Islet of Langerhans (tissue), 1 donor: Measurements from ENCODE around the gene WDR64.
"Not testable (repeated sequence)": the region's sequence is repeated elsewhere in the genome, so short reads cannot be mapped to it uniquely, and the experiment has no call there.

Experiments
- FAIRE-seq: peaks from one replicate; lab custom pipeline; 2011; peaks lifted over from hg19 to GRCh38; lab: Jason Lieb, UNC

The WDR64 gene

GRCh38 chr1:241701483-241702295 is 49.6 kb downstream of the WDR64 start:
- no peak for FAIRE-seq

- no peak for FAIRE-seq
These were observed 50.6 kb downstream of the WDR64 start for GRCh38 chr1:241702442-241703373.

- FAIRE-seq: not testable (repeated sequence)
These were observed 51.7 kb downstream of the WDR64 start for GRCh38 chr1:241703739-241704138.

- FAIRE-seq: no peak
These were observed 54.2 kb downstream of the WDR64 start for GRCh38 chr1:241706257-241706656.

- no peak for FAIRE-seq
These were observed 54.9 kb downstream of the WDR64 start for GRCh38 chr1:241706967-241707366.

GRCh38 chr1:241707442-241707841 is 55.4 kb downstream of the WDR64 start:
- no peak for FAIRE-seq

- FAIRE-seq: no peak
These were observed 59.2 kb downstream of the WDR64 start for GRCh38 chr1:241711326-241711725.

- no peak for FAIRE-seq
These were observed 61.2 kb downstream of the WDR64 start for GRCh38 chr1:241713316-241713715.

- FAIRE-seq: no peak
These were observed 62.5 kb downstream of the WDR64 start for GRCh38 chr1:241714321-241715218.

- FAIRE-seq: no peak
These were observed 63.4 kb downstream of the WDR64 start for GRCh38 chr1:241715435-241715834.

GRCh38 chr1:241715956-241716355 is 63.9 kb downstream of the WDR64 start:
- no peak for FAIRE-seq

GRCh38 chr1:241716915-241717656 is 65.0 kb downstream of the WDR64 start:
- no peak for FAIRE-seq

GRCh38 chr1:241717975-241718374 is 65.9 kb downstream of the WDR64 start:
- FAIRE-seq: no peak

GRCh38 chr1:241721011-241721410 is 68.9 kb downstream of the WDR64 start:
- FAIRE-seq: no peak

GRCh38 chr1:241722947-241723346 is 70.9 kb downstream of the WDR64 start:
- no peak for FAIRE-seq

GRCh38 chr1:241724741-241725356 is 72.8 kb downstream of the WDR64 start:
- no peak for FAIRE-seq

- no peak for FAIRE-seq
These were observed 78.0 kb downstream of the WDR64 start for GRCh38 chr1:241730031-241730430.

GRCh38 chr1:241733899-241734298 is 81.8 kb downstream of the WDR64 start:
- no peak for FAIRE-seq

GRCh38 chr1:241734533-241734932 is 82.5 kb downstream of the WDR64 start:
- no peak for FAIRE-seq

GRCh38 chr1:241735493-241735926 is 83.4 kb downstream of the WDR64 start:
- not testable (repeated sequence) for FAIRE-seq

GRCh38 chr1:241736387-241736786 is 84.3 kb downstream of the WDR64 start:
- no peak for FAIRE-seq
